HCT116 (cell line): ENCODE measurements around the gene ATXN1L.

Experiments used
- CTCF ChIP-seq, 3 experiments: fragments of 200-600 bp in 1 of 3; sonication (generic) in 1 of 3; IDR thresholded peaks in 2 of 3; conservative IDR thresholded peaks in 1 of 3; 2 replicates each; pipeline ENCODE4 v1.5.1; 2012 to 2017; ENCODE audit warnings: low read depth in 2 of 3, low read length in 2 of 3, antibody characterized with exemption in 1 of 3, borderline replicate concordance in 1 of 3, control low read depth in 1 of 3, mild to moderate bottlenecking in 1 of 3, mixed read lengths in 1 of 3, mixed run types in 1 of 3, moderate library complexity in 1 of 3; ENCODE audit not compliant: insufficient read depth in 1 of 3
- EZH2phosphoT487 ChIP-seq: fragments of 200-600 bp; IDR thresholded peaks from 2 replicates; pipeline ENCODE4 v1.6.1; 2018; ENCODE audit warnings: antibody characterized with exemption, borderline replicate concordance

GRCh38 chr16:71894229-71894920 is 48.6 kb downstream of the ATXN1L start:
- TF ChIP-seq EZH2phosphoT487 (no peak), CTCF (IDR thresholded peaks at IDR 0.05 in 2 of 3, conservative IDR thresholded peaks at IDR 0.05 in 1 of 3; ENCODE audit: borderline replicate concordance in 1 of 3, insufficient read depth in 1 of 3, low read depth in 2 of 3, low read length in 2 of 3) (no peak; a peak in 1 of 6 replicates)
